ENCODE results near the gene VCX.
A peak's percentile ranks its signal among the peaks of the same experiment; 100 is the strongest.

VCX gene

GRCh38 chrX:7872042-7872441 is 29.1 kb downstream of the VCX start:
- H3K4me3 ChIP-seq (ENCODE audit: low read length): no peak overlapping the region
- TF ChIP-seq CTCF (conservative IDR thresholded peaks at IDR 0.05; ENCODE audit: low read length): no peak
- no peak for DNase-seq (ENCODE audit: low read depth)

GRCh38 chrX:7876957-7877356 is 34.0 kb downstream of the VCX start:
- DNase-seq (ENCODE audit: low read depth): no peak
- TF ChIP-seq CTCF (conservative IDR thresholded peaks at IDR 0.05; ENCODE audit: low read length): no peak
- H3K4me3 ChIP-seq (ENCODE audit: low read length): no peak overlapping the region

GRCh38 chrX:7889135-7889534 is 46.2 kb downstream of the VCX start:
- DNase-seq (ENCODE audit: low read depth): no peak
- no peak overlapping the region for H3K4me3 ChIP-seq (ENCODE audit: low read length)
- TF ChIP-seq CTCF (conservative IDR thresholded peaks at IDR 0.05; ENCODE audit: low read length): no peak

GRCh38 chrX:7889680-7890079 is 46.7 kb downstream of the VCX start:
- no peak overlapping the region for H3K4me3 ChIP-seq (ENCODE audit: low read length)
- peak; percentile 8 for DNase-seq (ENCODE audit: low read depth)
- no peak for TF ChIP-seq CTCF (conservative IDR thresholded peaks at IDR 0.05; ENCODE audit: low read length)

GRCh38 chrX:7891928-7892327 is 49.0 kb downstream of the VCX start:
- no peak for TF ChIP-seq CTCF (conservative IDR thresholded peaks at IDR 0.05; ENCODE audit: low read length)
- no peak overlapping the region for H3K4me3 ChIP-seq (ENCODE audit: low read length)
- DNase-seq (ENCODE audit: low read depth): no peak
